HL-60 (cell line): ENCODE measurements around the gene PDLIM5.

Experiments
- TF ChIP-seq, protein P1 (sequence below): IDR thresholded peaks from one replicate; pipeline ENCODE4 v1.5.1; 2011; ENCODE audit warnings: low read length, control low read depth, inconsistent platforms; ENCODE audit not compliant: insufficient read depth
- TF ChIP-seq, protein P2 (sequence below): IDR thresholded peaks from 2 replicates; pipeline ENCODE4 v1.6.1; 2012; ENCODE audit warnings: low read depth; ENCODE audit not compliant: insufficient replicate concordance

DNA sequence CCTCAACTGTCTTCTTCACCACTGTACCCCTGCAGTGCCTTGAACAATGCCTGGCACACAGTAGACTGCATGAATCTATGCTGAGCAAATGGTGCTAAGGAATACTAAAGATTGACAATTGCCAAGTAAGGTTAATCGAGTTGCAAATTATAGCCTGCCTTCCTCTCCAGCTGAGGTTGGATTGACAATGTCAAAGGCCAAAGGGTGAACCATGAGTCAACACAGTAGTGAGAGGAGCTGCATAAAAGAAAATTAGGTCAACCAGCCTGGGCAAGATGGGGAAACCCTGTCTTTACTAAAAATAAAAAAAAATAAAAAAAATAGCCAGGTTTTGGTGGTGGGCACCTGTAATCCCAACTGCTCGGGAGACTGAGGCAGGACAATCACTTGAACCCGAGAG is 208.9 kb downstream of the PDLIM5 start:
- TF ChIP-seq, protein P1, sequence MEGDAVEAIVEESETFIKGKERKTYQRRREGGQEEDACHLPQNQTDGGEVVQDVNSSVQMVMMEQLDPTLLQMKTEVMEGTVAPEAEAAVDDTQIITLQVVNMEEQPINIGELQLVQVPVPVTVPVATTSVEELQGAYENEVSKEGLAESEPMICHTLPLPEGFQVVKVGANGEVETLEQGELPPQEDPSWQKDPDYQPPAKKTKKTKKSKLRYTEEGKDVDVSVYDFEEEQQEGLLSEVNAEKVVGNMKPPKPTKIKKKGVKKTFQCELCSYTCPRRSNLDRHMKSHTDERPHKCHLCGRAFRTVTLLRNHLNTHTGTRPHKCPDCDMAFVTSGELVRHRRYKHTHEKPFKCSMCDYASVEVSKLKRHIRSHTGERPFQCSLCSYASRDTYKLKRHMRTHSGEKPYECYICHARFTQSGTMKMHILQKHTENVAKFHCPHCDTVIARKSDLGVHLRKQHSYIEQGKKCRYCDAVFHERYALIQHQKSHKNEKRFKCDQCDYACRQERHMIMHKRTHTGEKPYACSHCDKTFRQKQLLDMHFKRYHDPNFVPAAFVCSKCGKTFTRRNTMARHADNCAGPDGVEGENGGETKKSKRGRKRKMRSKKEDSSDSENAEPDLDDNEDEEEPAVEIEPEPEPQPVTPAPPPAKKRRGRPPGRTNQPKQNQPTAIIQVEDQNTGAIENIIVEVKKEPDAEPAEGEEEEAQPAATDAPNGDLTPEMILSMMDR = no peak
- TF ChIP-seq, protein P2, sequence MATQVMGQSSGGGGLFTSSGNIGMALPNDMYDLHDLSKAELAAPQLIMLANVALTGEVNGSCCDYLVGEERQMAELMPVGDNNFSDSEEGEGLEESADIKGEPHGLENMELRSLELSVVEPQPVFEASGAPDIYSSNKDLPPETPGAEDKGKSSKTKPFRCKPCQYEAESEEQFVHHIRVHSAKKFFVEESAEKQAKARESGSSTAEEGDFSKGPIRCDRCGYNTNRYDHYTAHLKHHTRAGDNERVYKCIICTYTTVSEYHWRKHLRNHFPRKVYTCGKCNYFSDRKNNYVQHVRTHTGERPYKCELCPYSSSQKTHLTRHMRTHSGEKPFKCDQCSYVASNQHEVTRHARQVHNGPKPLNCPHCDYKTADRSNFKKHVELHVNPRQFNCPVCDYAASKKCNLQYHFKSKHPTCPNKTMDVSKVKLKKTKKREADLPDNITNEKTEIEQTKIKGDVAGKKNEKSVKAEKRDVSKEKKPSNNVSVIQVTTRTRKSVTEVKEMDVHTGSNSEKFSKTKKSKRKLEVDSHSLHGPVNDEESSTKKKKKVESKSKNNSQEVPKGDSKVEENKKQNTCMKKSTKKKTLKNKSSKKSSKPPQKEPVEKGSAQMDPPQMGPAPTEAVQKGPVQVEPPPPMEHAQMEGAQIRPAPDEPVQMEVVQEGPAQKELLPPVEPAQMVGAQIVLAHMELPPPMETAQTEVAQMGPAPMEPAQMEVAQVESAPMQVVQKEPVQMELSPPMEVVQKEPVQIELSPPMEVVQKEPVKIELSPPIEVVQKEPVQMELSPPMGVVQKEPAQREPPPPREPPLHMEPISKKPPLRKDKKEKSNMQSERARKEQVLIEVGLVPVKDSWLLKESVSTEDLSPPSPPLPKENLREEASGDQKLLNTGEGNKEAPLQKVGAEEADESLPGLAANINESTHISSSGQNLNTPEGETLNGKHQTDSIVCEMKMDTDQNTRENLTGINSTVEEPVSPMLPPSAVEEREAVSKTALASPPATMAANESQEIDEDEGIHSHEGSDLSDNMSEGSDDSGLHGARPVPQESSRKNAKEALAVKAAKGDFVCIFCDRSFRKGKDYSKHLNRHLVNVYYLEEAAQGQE = no peak
